SH-SY5Y (cell line): ENCODE data around the gene OR13C2.

Experiments
- GATA2 ChIP-seq: IDR thresholded peaks from 2 replicates; pipeline ENCODE4 v1.6.1; 2011; ENCODE audit warnings: mild to moderate bottlenecking, low read depth, low read length
- GATA3 ChIP-seq: IDR thresholded peaks from 2 replicates; pipeline ENCODE4 v1.6.1; 2011; ENCODE audit warnings: low read depth, mild to moderate bottlenecking, low read length, moderate library complexity

GRCh38 chr9:104635456-104635855, 30.0 kb upstream of the OR13C2 start:
- TF ChIP-seq GATA2 (no peak), GATA3 (no peak)
